Peyer's patch (tissue), 4 donors: Measurements from ENCODE around the gene ANO4.

Source experiments
- CTCF ChIP-seq, 6 experiments: fragments of 450-650 bp in 4 of 6; fragments of 200-600 bp in 2 of 6; sonication (generic) in 1 of 6; IDR thresholded peaks; one replicate each; pipeline ENCODE4 v1.5.1; 2017 to 2019; ENCODE audit warnings: antibody characterized with exemption in 6 of 6, mild to moderate bottlenecking in 3 of 6, moderate library complexity in 1 of 6
- POLR2A ChIP-seq, 2 donors: fragments of 450-650 bp; IDR thresholded peaks; one replicate each; pipeline ENCODE4 v1.5.1; 2017; ENCODE audit warnings: antibody characterized with exemption in 2 of 2, mild to moderate bottlenecking in 2 of 2, moderate library complexity in 2 of 2

GRCh38 chr12:101107032-101107763, 312.6 kb downstream of the ANO4 start:
- TF ChIP-seq POLR2A (IDR thresholded peaks at IDR 0.05), result no peak
- no peak for TF ChIP-seq CTCF (IDR thresholded peaks at IDR 0.05)
